ENCODE results near the gene MCCC2. TPM values are rescaled to one million over a fixed set of nuclear protein-coding genes. Genes with fewer than 3 reads are reported as not detected.
"Not testable (repeated sequence)": the region's sequence is repeated elsewhere in the genome, so short reads cannot be mapped to it uniquely, and the experiment has no call there.

The MCCC2 gene
- total RNA-seq, 2 experiments from 2014 or later = 34.7 to 61.2 TPM

GRCh38 chr5:71576241-71576640 lies 10.9 kb upstream of the MCCC2 start:
- Histone ChIP-seq H4K20me1 (ENCODE audit: insufficient read depth, low read length) (no peaks in the 10 kb centered on the region), H3K4me3 (ENCODE audit: low read depth, low read length, poor library complexity, severe bottlenecking) (no peak overlapping the region), H3K4me1 (ENCODE audit: insufficient read depth, low read length, poor library complexity, severe bottlenecking) (no peaks in the 10 kb centered on the region), H3K9me3 (ENCODE audit: low read length) (no peaks in the 10 kb centered on the region), H3K9me2 (ENCODE audit: insufficient read depth, low read length) (no peaks in the 10 kb centered on the region), H3K27ac (ENCODE audit: low read depth, low read length, poor library complexity, severe bottlenecking) (no peak overlapping the region), H3K79me2 (ENCODE audit: insufficient read depth, low read depth, low read length) (no peaks in the 10 kb centered on the region), H3K4me2 (ENCODE audit: low read length) (no peak overlapping the region), H2AFZ (ENCODE audit: low read length) (no peak overlapping the region), H3K36me3 (ENCODE audit: insufficient read depth, low read length) (0 out of 2 replicates have a peak, but pooled peaks cover 4% of the 10 kb centered on the region)
- CTCF ChIA-PET (ENCODE audit: unreplicated experiment) = no interaction called here
- no TSS peak for BruUV-seq (replicated peaks)
- no peak for TF ChIP-seq CTCF (conservative IDR thresholded peaks at IDR 0.05; ENCODE audit: low read length)
- no peak for TF ChIP-seq EZH2phosphoT487 (IDR thresholded peaks at IDR 0.05; ENCODE audit: borderline replicate concordance, low read depth, low read length)
- no peak for DNase-seq (ENCODE audit: low spot score)
- intact Hi-C loops (cut with micrococcal nuclease; ENCODE audit: unreplicated experiment) = no loop called here
- POLR2A ChIA-PET = no interaction called here

GRCh38 chr5:71577839-71578238 lies 9.3 kb upstream of the MCCC2 start:
- H3K4me2 ChIP-seq (ENCODE audit: low read length); DNase-seq (ENCODE audit: low spot score); H3K36me3 ChIP-seq (ENCODE audit: insufficient read depth, low read length); H3K9me3 ChIP-seq (ENCODE audit: low read length); H4K20me1 ChIP-seq (ENCODE audit: insufficient read depth, low read length); CTCF ChIA-PET (ENCODE audit: unreplicated experiment); POLR2A ChIA-PET; H3K4me3 ChIP-seq (ENCODE audit: low read depth, low read length, poor library complexity, severe bottlenecking); H3K4me1 ChIP-seq (ENCODE audit: insufficient read depth, low read length, poor library complexity, severe bottlenecking); BruUV-seq (replicated peaks); H3K79me2 ChIP-seq (ENCODE audit: insufficient read depth, low read depth, low read length); H3K27ac ChIP-seq (ENCODE audit: low read depth, low read length, poor library complexity, severe bottlenecking); H2AFZ ChIP-seq (ENCODE audit: low read length); H3K9me2 ChIP-seq (ENCODE audit: insufficient read depth, low read length); intact Hi-C loops (cut with micrococcal nuclease; ENCODE audit: unreplicated experiment): not testable (repeated sequence)

- TF ChIP-seq CTCF (conservative IDR thresholded peaks at IDR 0.05; ENCODE audit: low read length) = no peak
- TF ChIP-seq EZH2phosphoT487 (IDR thresholded peaks at IDR 0.05; ENCODE audit: borderline replicate concordance, low read depth, low read length) = no peak
- no peak overlapping the region for H3K4me3 ChIP-seq (ENCODE audit: low read depth, low read length, poor library complexity, severe bottlenecking)
- H3K79me2 ChIP-seq (ENCODE audit: insufficient read depth, low read depth, low read length) = peaks cover 7% of the 10 kb centered on the region; the same call in 1 of the 2 replicates
- H3K4me1 ChIP-seq (ENCODE audit: insufficient read depth, low read length, poor library complexity, severe bottlenecking) = peaks cover 12% of the 10 kb centered on the region
- no peaks in the 10 kb centered on the region for H3K9me3 ChIP-seq (ENCODE audit: low read length)
- DNase-seq (ENCODE audit: low spot score) = no peak
- H2AFZ ChIP-seq (ENCODE audit: low read length) = no peak overlapping the region
- no peak overlapping the region for H3K27ac ChIP-seq (ENCODE audit: low read depth, low read length, poor library complexity, severe bottlenecking)
- no peaks in the 10 kb centered on the region for H4K20me1 ChIP-seq (ENCODE audit: insufficient read depth, low read length)
- intact Hi-C loops (cut with micrococcal nuclease; ENCODE audit: unreplicated experiment) = no loop called here
- no TSS peak for BruUV-seq (replicated peaks)
- H3K36me3 ChIP-seq (ENCODE audit: insufficient read depth, low read length) = 0 out of 2 replicates have a peak, but pooled peaks cover 4% of the 10 kb centered on the region
- no peak overlapping the region for H3K4me2 ChIP-seq (ENCODE audit: low read length)
- no peaks in the 10 kb centered on the region for H3K9me2 ChIP-seq (ENCODE audit: insufficient read depth, low read length)
- ChIA-PET CTCF (ENCODE audit: unreplicated experiment) (no interaction called here), POLR2A (interaction anchor here (0.5 kb wide), 1 partner anchor 144 kb away, joined by 3 read pairs; no protein-coding TSS in a partner anchor)
Measured at GRCh38 chr5:71582945-71583584, 4.1 kb upstream of the MCCC2 start.
